Naive thymus-derived CD8-positive, alpha-beta T cell (primary cell): Measurements from ENCODE around the gene GANAB. TPM values are rescaled to one million over a fixed set of nuclear protein-coding genes. Genes with fewer than 3 reads are reported as not detected.
"Not testable (repeated sequence)": the region's sequence is repeated elsewhere in the genome, so short reads cannot be mapped to it uniquely, and the experiment has no call there.

Experiments used
- ATAC-seq, 2 donors: fragments of 150-1000 bp; cut with Tn5 transposase in 1 of 2; sonication (Bioruptor Pico), chemical (Tn5 transposase) in 1 of 2; 1 replicate in 1 of 2; 2 replicates in 1 of 2; pipeline ENCODE4 v1.10.0; 2021; ENCODE audit warnings: mild to moderate bottlenecking in 2 of 2, moderate library complexity in 2 of 2
- POLR2A ChIA-PET: fragments of 350-600 bp; sonication (Branson Sonifier 250); formaldehyde crosslinking; loops from one replicate; lab custom pipeline; 2021; ENCODE audit warnings: antibody characterized with exemption; lab: Charles Lee
- DNase-seq, 10 donors: peaks; one replicate each; pipeline versions ENCODE4 v3.0.0 to v3.0.0-alpha.2; 2020 to 2022
- H3K27ac Mint-ChIP-seq, 10 donors: one replicate each; pipeline ENCODE4 v1.8.0; 2020 to 2022; ENCODE audit warnings: mild to moderate bottlenecking in 10 of 10, mixed read lengths in 10 of 10, moderate library complexity in 4 of 10, inconsistent platforms in 1 of 10
- H3K27me3 Mint-ChIP-seq, 5 donors: one replicate each; pipeline ENCODE4 v1.8.0; 2021 to 2022; ENCODE audit warnings: mixed read lengths in 5 of 5
- H3K36me3 Mint-ChIP-seq, 3 donors: one replicate each; pipeline ENCODE4 v1.8.0; 2020 to 2022; ENCODE audit warnings: mixed read lengths in 3 of 3, mild to moderate bottlenecking in 2 of 3, inconsistent platforms in 1 of 3
- H3K4me1 Mint-ChIP-seq, 4 donors: one replicate each; pipeline ENCODE4 v1.8.0; 2021 to 2022; ENCODE audit warnings: mixed read lengths in 4 of 4
- H3K4me3 Mint-ChIP-seq, 10 donors: one replicate each; pipeline ENCODE4 v1.8.0; 2020 to 2022; ENCODE audit warnings: mild to moderate bottlenecking in 10 of 10, mixed read lengths in 10 of 10, moderate library complexity in 6 of 10, inconsistent platforms in 1 of 10
- H3K9me3 Mint-ChIP-seq, 9 donors: one replicate each; pipeline ENCODE4 v1.8.0; 2020 to 2022; ENCODE audit warnings: mixed read lengths in 9 of 9, mild to moderate bottlenecking in 3 of 9, inconsistent platforms in 1 of 9, moderate library complexity in 1 of 9
- polyA plus RNA-seq, 3 donors: library from polyadenylated mRNA; unstranded; fragments of 300-500 nt; fragmentation: Illumina TruSeq; gene quantifications; one replicate each; pipeline ENCODE4 v1.2.3, GENCODE V29; 2021
- total RNA-seq, 8 experiments: library from RNA in 2 of 8; stranded (reverse) in 2 of 8; gene quantifications; one replicate each; pipeline ENCODE4 v1.2.3 and lab custom pipeline; 2021 to 2026

Gene GANAB
- total RNA-seq (100 to 1,000 TPM; 326 to 327 TPM), polyA plus RNA-seq (100 to 1,000 TPM; 171 to 197 (median 174) TPM), total RNA-seq (lab: John Stamatoyannopoulos, UW) (201 to 287 (median 228) reads per million in 6 experiments)

GRCh38 chr11:62645946-62646824 is at the start of gene GANAB:
Gene GANAB, minus strand, starts transcription at chr11:62646613. Its CDS starts 14 bp downstream, at chr11:62646599.
- ATAC-seq: peak; percentile 97 to 98
- H3K27ac Mint-ChIP-seq: peak within 1 kb of the TSS; percentile 90 to 99 (median 98)
- POLR2A ChIA-PET: interaction anchor here (0.5 to 19.9 kb wide), 37 partner anchors 9 to 1734 kb away, joined by 3 to 541 read pairs (median 5); partner anchors contain the start of genes B3GAT3, C11orf98, CSKMT and EML3
- peak within 1 kb of the TSS; percentile 92 to 99 (median 97) for H3K4me3 Mint-ChIP-seq
- peak; percentile 94 to 99 (median 97) for DNase-seq
- peaks cover 0 to 35% (median 0%) of the 10 kb centered on the region in 3 donors for H3K36me3 Mint-ChIP-seq
- H3K27me3 Mint-ChIP-seq: no peaks in the 10 kb centered on the region
- no peaks in the 10 kb centered on the region for H3K9me3 Mint-ChIP-seq
- H3K4me1 Mint-ChIP-seq: peaks cover 9 to 50% (median 32%) of the 10 kb centered on the region in 4 donors

- no peaks in the 10 kb centered on the region for H3K27me3 Mint-ChIP-seq
- H3K27ac Mint-ChIP-seq: peak overlapping the region in 5 of 10 donors; percentile 14 to 70 (median 43)
- POLR2A ChIA-PET: interaction anchor here (0.6 to 3.7 kb wide), 13 partner anchors 9 to 270 kb away, joined by 3 to 20 read pairs (median 6); partner anchors contain the start of genes C11orf98, CSKMT, GANAB and INTS5
- no peaks in the 10 kb centered on the region for H3K9me3 Mint-ChIP-seq
- peak; percentile 61 to 90 (median 74) for DNase-seq
- H3K4me1 Mint-ChIP-seq: peaks cover 5 to 9% (median 7%) of the 10 kb centered on the region in 4 donors
- peak; percentile 84 to 97 for ATAC-seq
- H3K4me3 Mint-ChIP-seq: no peak overlapping the region
- H3K36me3 Mint-ChIP-seq: peaks cover 0 to 34% (median 3%) of the 10 kb centered on the region in 3 donors
These were observed 48.2 kb upstream of the GANAB start for GRCh38 chr11:62694455-62695167.

- DNase-seq, H3K27me3 Mint-ChIP-seq, H3K9me3 Mint-ChIP-seq, H3K4me1 Mint-ChIP-seq, H3K27ac Mint-ChIP-seq, ATAC-seq, H3K4me3 Mint-ChIP-seq: not testable (repeated sequence)
- H3K36me3 Mint-ChIP-seq: peaks cover 0 to 35% (median 3%) of the 10 kb centered on the region in 3 donors
- POLR2A ChIA-PET: interaction anchor here (1.3 to 3.7 kb wide), 7 partner anchors 10 to 102 kb away, joined by 3 to 20 read pairs (median 7); partner anchors contain the start of genes C11orf98, CSKMT, LBHD1 and TUT1
These were observed 47.2 kb upstream of the GANAB start for GRCh38 chr11:62693624-62694023.

- Mint-ChIP-seq H3K9me3 (no peaks in the 10 kb centered on the region), H3K4me1 (peaks cover under 1 to 3% (median 2%) of the 10 kb centered on the region in 4 donors), H3K27me3 (peaks cover 0 to 18% (median 4%) of the 10 kb centered on the region in 5 donors), H3K36me3 (peaks cover 0 to 30% (median 3%) of the 10 kb centered on the region in 3 donors), H3K4me3 (peak within 1 kb of the TSS in 1 of 10 donors; percentile 29), H3K27ac (peak within 1 kb of the TSS in 3 of 10 donors; percentile 12 to 55 (median 24))
- POLR2A ChIA-PET: interaction anchor here (0.5 to 1.9 kb wide), 8 partner anchors 15 to 116 kb away, joined by 3 to 7 read pairs (median 3); partner anchors contain the start of genes C11orf98, CSKMT, EEF1G and INTS5
- ATAC-seq: no peak
- DNase-seq: no peak
These were observed 43.2 kb upstream of the GANAB start, which contains the start of gene LRRN4CL for GRCh38 chr11:62689421-62690183. Gene LRRN4CL, minus strand, starts transcription at chr11:62689530. Its CDS starts 1,022 bp downstream, at chr11:62688508.

GRCh38 chr11:62688491-62688890 is 42.1 kb upstream of the GANAB start:
- H3K4me1 Mint-ChIP-seq: no peaks in the 10 kb centered on the region
- peaks cover 0 to 29% (median 3%) of the 10 kb centered on the region in 3 donors for H3K36me3 Mint-ChIP-seq
- no peak overlapping the region for H3K4me3 Mint-ChIP-seq
- ATAC-seq (no peak), DNase-seq (no peak)
- POLR2A ChIA-PET: interaction anchor here (0.5 to 1.4 kb wide), 8 partner anchors 9 to 305 kb away, joined by 3 to 5 read pairs (median 3); partner anchors contain the start of genes EEF1G, INTS5, LBHD1 and UQCC3
- H3K27ac Mint-ChIP-seq: peak overlapping the region in 2 of 10 donors; percentile 12 to 24
- H3K27me3 Mint-ChIP-seq: peaks cover 0 to 18% (median 4%) of the 10 kb centered on the region in 5 donors
- H3K9me3 Mint-ChIP-seq: no peaks in the 10 kb centered on the region

- H3K9me3 Mint-ChIP-seq: no peaks in the 10 kb centered on the region
- no peaks in the 10 kb centered on the region for H3K4me1 Mint-ChIP-seq
- H3K27ac Mint-ChIP-seq: no peak overlapping the region
- peaks cover 0 to 26% (median under 1%) of the 10 kb centered on the region in 3 donors for H3K36me3 Mint-ChIP-seq
- no peak overlapping the region for H3K4me3 Mint-ChIP-seq
- ATAC-seq: peak in 1 of 2 donors; percentile 44
- peaks cover 0 to 18% (median 4%) of the 10 kb centered on the region in 5 donors for H3K27me3 Mint-ChIP-seq
- no peak for DNase-seq
- POLR2A ChIA-PET: interaction anchor here (0.5 to 1.3 kb wide), 5 partner anchors 10 to 167 kb away, joined by 3 to 5 read pairs (median 3); partner anchors contain the start of genes LBHD1 and UQCC3
These were observed 41.3 kb upstream of the GANAB start for GRCh38 chr11:62687508-62688396.

GRCh38 chr11:62682518-62682917 is 36.1 kb upstream of the GANAB start:
- DNase-seq (no peak), ATAC-seq (no peak)
- Mint-ChIP-seq H3K27me3 (peaks cover 0 to 8% (median 2%) of the 10 kb centered on the region in 5 donors), H3K9me3 (no peaks in the 10 kb centered on the region), H3K36me3 (peaks cover 0 to 11% (median 0%) of the 10 kb centered on the region in 3 donors), H3K27ac (no peak overlapping the region), H3K4me3 (no peak overlapping the region), H3K4me1 (peaks cover 10 to 24% (median 22%) of the 10 kb centered on the region in 4 donors)
- POLR2A ChIA-PET: interaction anchor here (3.6 kb wide), 1 partner anchor 16 kb away, joined by 45 read pairs; the partner anchor contains the start of genes C11orf98 and CSKMT

- no peaks in the 10 kb centered on the region for H3K27me3 Mint-ChIP-seq
- H3K9me3 Mint-ChIP-seq: no peaks in the 10 kb centered on the region
- POLR2A ChIA-PET: interaction anchor here (0.5 to 3.6 kb wide), 20 partner anchors 10 to 200 kb away, joined by 3 to 45 read pairs (median 5); partner anchors contain the start of genes B3GAT3, C11orf98, CSKMT and HNRNPUL2
- H3K27ac Mint-ChIP-seq: peak overlapping the region; percentile 68 to 95 (median 84)
- peaks cover 0 to 27% (median 4%) of the 10 kb centered on the region in 3 donors for H3K36me3 Mint-ChIP-seq
- ATAC-seq (peak; percentile 70 to 77), DNase-seq (peak in 8 of 10 donors; percentile 13 to 62 (median 34))
- peak overlapping the region; percentile 36 to 80 (median 63) for H3K4me3 Mint-ChIP-seq
- peaks cover 17 to 37% (median 34%) of the 10 kb centered on the region in 4 donors for H3K4me1 Mint-ChIP-seq
These were observed 34.4 kb upstream of the GANAB start for GRCh38 chr11:62680825-62681240.

GRCh38 chr11:62678770-62679696 is 32.6 kb upstream of the GANAB start, which contains the start of gene UBXN1:
Gene UBXN1, minus strand, starts transcription at chr11:62679073. Its CDS starts 150 bp downstream, at chr11:62678923.
- ATAC-seq (peak; percentile 84 to 87), DNase-seq (peak; percentile 68 to 89 (median 78))
- H3K36me3 Mint-ChIP-seq: peaks cover 0 to 37% (median 4%) of the 10 kb centered on the region in 3 donors
- H3K9me3 Mint-ChIP-seq: no peaks in the 10 kb centered on the region
- H3K4me3 Mint-ChIP-seq: peak within 1 kb of the TSS; percentile 86 to 94 (median 90)
- POLR2A ChIA-PET: interaction anchor here (0.6 to 3.3 kb wide), 24 partner anchors 8 to 162 kb away, joined by 3 to 28 read pairs (median 6); partner anchors contain the start of genes B3GAT3, C11orf98, CSKMT and EEF1G
- peaks cover 19 to 42% (median 38%) of the 10 kb centered on the region in 4 donors for H3K4me1 Mint-ChIP-seq
- H3K27ac Mint-ChIP-seq: peak within 1 kb of the TSS; percentile 94 to 98 (median 95)
- H3K27me3 Mint-ChIP-seq: no peaks in the 10 kb centered on the region
